Stomach smooth muscle (tissue), 2 donors: Measurements from ENCODE around the gene CIAO2A.
"Not testable (repeated sequence)": the region's sequence is repeated elsewhere in the genome, so short reads cannot be mapped to it uniquely, and the experiment has no call there.

ENCODE experiments used
- H3K27ac ChIP-seq: one replicate; pipeline ENCODE4 v1.7.0; 2013; ENCODE audit warnings: mild to moderate bottlenecking, low read length, inconsistent platforms
- H3K27me3 ChIP-seq, 2 donors: one replicate each; pipeline ENCODE4 v1.7.0; 2013; ENCODE audit warnings: low read length in 2 of 2; ENCODE audit not compliant: insufficient read depth in 2 of 2, control insufficient read depth in 1 of 2
- H3K36me3 ChIP-seq, 2 donors: one replicate each; pipeline ENCODE4 v1.7.0; 2013; ENCODE audit warnings: low read length in 2 of 2; ENCODE audit not compliant: control insufficient read depth in 2 of 2, insufficient read depth in 2 of 2
- H3K4me1 ChIP-seq: one replicate; pipeline ENCODE4 v1.7.0; 2013; ENCODE audit warnings: low read length; ENCODE audit not compliant: control insufficient read depth, insufficient read depth
- H3K4me3 ChIP-seq, 2 donors: one replicate each; pipeline ENCODE4 v1.7.0; 2013; ENCODE audit warnings: low read length in 2 of 2
- H3K9ac ChIP-seq, 2 donors: one replicate each; pipeline ENCODE4 v1.7.0; 2013; ENCODE audit warnings: low read length in 2 of 2, mild to moderate bottlenecking in 1 of 2
- H3K9me3 ChIP-seq, 2 donors: one replicate each; pipeline ENCODE4 v1.7.0; 2013; ENCODE audit warnings: low read length in 2 of 2; ENCODE audit not compliant: control insufficient read depth in 2 of 2
- donor health status: healthy.
- donor health status: Pancreatic carcinoma.

The CIAO2A gene

GRCh38 chr15:64130159-64130558, 36.5 kb upstream of the CIAO2A start:
- Histone ChIP-seq H3K9ac (no peak overlapping the region), H3K36me3 (peaks cover 66 to 69% of the 10 kb centered on the region in 2 donors), H3K27me3 (no peaks in the 10 kb centered on the region), H3K4me3 (no peak overlapping the region), H3K9me3 (no peaks in the 10 kb centered on the region), H3K4me1 (no peaks in the 10 kb centered on the region), H3K27ac (no peak overlapping the region)

- H3K27me3 ChIP-seq, result no peaks in the 10 kb centered on the region
- H3K9ac ChIP-seq, result no peak overlapping the region
- no peak overlapping the region for H3K27ac ChIP-seq
- H3K4me3 ChIP-seq, result no peak overlapping the region
- H3K36me3 ChIP-seq, result peaks cover 68 to 75% of the 10 kb centered on the region in 2 donors
- H3K9me3 ChIP-seq, result no peaks in the 10 kb centered on the region
- no peaks in the 10 kb centered on the region for H3K4me1 ChIP-seq
Measured at GRCh38 chr15:64127521-64128270, 34.1 kb upstream of the CIAO2A start.

GRCh38 chr15:64125978-64126377, 32.3 kb upstream of the CIAO2A start:
- Histone ChIP-seq H3K27me3 (no peaks in the 10 kb centered on the region), H3K4me3 (no peak overlapping the region), H3K4me1 (no peaks in the 10 kb centered on the region), H3K27ac (no peak overlapping the region), H3K9me3 (no peaks in the 10 kb centered on the region), H3K9ac (no peak overlapping the region), H3K36me3 (peaks cover 61 to 71% of the 10 kb centered on the region in 2 donors)

- H3K36me3 ChIP-seq, result peaks cover 61 to 65% of the 10 kb centered on the region in 2 donors
- H3K27ac ChIP-seq, result no peak overlapping the region
- no peaks in the 10 kb centered on the region for H3K4me1 ChIP-seq
- no peaks in the 10 kb centered on the region for H3K27me3 ChIP-seq
- no peak overlapping the region for H3K9ac ChIP-seq
- no peak overlapping the region for H3K4me3 ChIP-seq
- no peaks in the 10 kb centered on the region for H3K9me3 ChIP-seq
Measured at GRCh38 chr15:64122936-64123351, 29.3 kb upstream of the CIAO2A start.

- H3K4me3 ChIP-seq, result no peak overlapping the region
- no peaks in the 10 kb centered on the region for H3K4me1 ChIP-seq
- H3K9me3 ChIP-seq, result no peaks in the 10 kb centered on the region
- H3K27me3 ChIP-seq, result no peaks in the 10 kb centered on the region
- H3K9ac ChIP-seq, result no peak overlapping the region
- no peak overlapping the region for H3K27ac ChIP-seq
- H3K36me3 ChIP-seq, result peaks cover 57 to 65% of the 10 kb centered on the region in 2 donors
Measured at GRCh38 chr15:64122444-64122843, 28.8 kb upstream of the CIAO2A start.

GRCh38 chr15:64121614-64122013, 28.0 kb upstream of the CIAO2A start:
- Histone ChIP-seq H3K9ac (no peak overlapping the region), H3K27ac (no peak overlapping the region), H3K27me3 (no peaks in the 10 kb centered on the region), H3K4me3 (no peak overlapping the region), H3K4me1 (no peaks in the 10 kb centered on the region), H3K9me3 (no peaks in the 10 kb centered on the region), H3K36me3 (peaks cover 57 to 59% of the 10 kb centered on the region in 2 donors)

GRCh38 chr15:64120322-64120721, 26.7 kb upstream of the CIAO2A start:
- H3K27ac ChIP-seq, H3K4me3 ChIP-seq, H3K27me3 ChIP-seq, H3K9me3 ChIP-seq, H3K4me1 ChIP-seq, H3K9ac ChIP-seq: not testable (repeated sequence)
- H3K36me3 ChIP-seq, result peaks cover 62 to 64% of the 10 kb centered on the region in 2 donors

GRCh38 chr15:64117759-64118487, 24.3 kb upstream of the CIAO2A start:
- Histone ChIP-seq H3K9ac (no peak overlapping the region), H3K27me3 (no peaks in the 10 kb centered on the region), H3K4me3 (no peak overlapping the region), H3K4me1 (no peaks in the 10 kb centered on the region), H3K9me3 (no peaks in the 10 kb centered on the region), H3K36me3 (peaks cover 60 to 61% of the 10 kb centered on the region in 2 donors), H3K27ac (no peak overlapping the region)

- Histone ChIP-seq H3K27ac (no peak overlapping the region), H3K9ac (no peak overlapping the region), H3K4me1 (peaks cover 3% of the 10 kb centered on the region), H3K4me3 (no peak overlapping the region), H3K9me3 (no peaks in the 10 kb centered on the region), H3K36me3 (peaks cover 29 to 30% of the 10 kb centered on the region in 2 donors), H3K27me3 (no peaks in the 10 kb centered on the region)
Measured at GRCh38 chr15:64112904-64113303, 19.3 kb upstream of the CIAO2A start.

- Histone ChIP-seq H3K9me3 (no peaks in the 10 kb centered on the region), H3K27ac (no peak overlapping the region), H3K4me3 (no peak overlapping the region), H3K27me3 (no peaks in the 10 kb centered on the region), H3K36me3 (peaks cover 24 to 29% of the 10 kb centered on the region in 2 donors), H3K9ac (no peak overlapping the region), H3K4me1 (peaks cover 8% of the 10 kb centered on the region)
Measured at GRCh38 chr15:64112073-64112772, 18.6 kb upstream of the CIAO2A start.
